GM18499 (cell line): ENCODE data around the gene POU2AF2.
"Not testable (repeated sequence)": the region's sequence is repeated elsewhere in the genome, so short reads cannot be mapped to it uniquely, and the experiment has no call there.

Experiments
- ATAC-seq: cut with Tn5 transposase; IDR thresholded peaks from one replicate; pipeline ENCODE4 v1.9.1; 2021; ENCODE audit warnings: moderate number of reproducible peaks; ENCODE audit not compliant: insufficient read depth, unreplicated experiment

The POU2AF2 gene, protein sequence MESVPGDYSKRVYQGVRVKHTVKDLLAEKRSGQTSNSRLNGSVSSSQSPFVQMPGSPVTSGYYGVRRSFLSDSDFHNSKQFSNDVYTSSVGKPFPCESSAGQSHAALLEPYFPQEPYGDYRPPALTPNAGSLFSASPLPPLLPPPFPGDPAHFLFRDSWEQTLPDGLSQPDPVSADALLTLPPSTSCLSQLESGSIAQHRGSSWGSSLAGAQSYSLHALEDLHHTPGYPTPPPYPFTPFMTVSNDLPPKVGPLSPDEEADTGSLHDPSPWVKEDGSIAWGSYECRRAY

DNA sequence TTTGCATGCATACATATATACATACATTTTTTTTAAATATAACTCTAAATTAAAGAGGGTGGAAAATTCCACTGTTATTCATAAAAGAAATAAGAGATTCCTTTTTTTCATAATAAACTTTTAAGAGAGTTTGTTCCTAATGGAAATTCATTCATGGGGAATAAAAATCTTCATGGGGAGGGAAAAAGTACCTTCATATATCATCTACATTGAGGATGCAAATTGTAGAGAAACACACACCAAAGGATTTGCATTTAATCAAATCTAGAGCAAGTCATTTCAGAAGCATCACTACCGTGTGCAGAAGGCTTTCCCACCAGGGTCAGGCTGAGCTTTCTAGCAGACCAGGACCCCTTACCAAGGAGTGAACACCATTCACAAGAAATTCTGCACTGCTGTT, at the start of gene POU2AF2:
TSS of gene POU2AF2 (plus strand) at position 301 of the 400 bp plus-strand sequence. CDS start 129 bp downstream, outside the sequence.
- no peak for ATAC-seq

DNA sequence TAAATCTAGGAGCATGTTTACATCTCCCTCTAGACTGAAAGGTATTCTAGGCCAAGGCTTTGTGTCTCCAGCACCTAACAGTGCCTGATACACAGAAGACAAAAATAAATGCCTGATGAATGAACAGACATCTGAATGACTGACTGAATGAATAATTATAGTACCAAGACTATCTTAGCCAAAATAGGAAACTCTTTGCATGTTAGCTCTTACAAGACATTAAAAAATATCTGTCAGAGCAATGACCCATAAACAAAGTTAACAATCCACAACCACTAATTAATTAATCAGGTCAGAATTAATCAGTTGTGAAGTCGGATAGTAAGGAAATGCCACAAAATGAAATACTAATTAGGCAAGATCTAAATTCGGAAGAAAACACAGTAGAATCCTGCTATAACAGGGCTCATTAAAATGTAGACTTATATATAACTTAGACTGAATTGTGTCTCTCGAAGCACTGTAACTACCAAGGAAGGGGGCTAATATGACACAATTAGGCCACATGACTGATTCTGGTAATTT, 45.5 kb upstream of the POU2AF2 start:
- ATAC-seq: no peak

- ATAC-seq: no peak
Observed at GRCh38 chr11:111204211-111204610, 41.3 kb upstream of the POU2AF2 start.

- no peak for ATAC-seq
Observed at GRCh38 chr11:111205632-111206385, 39.7 kb upstream of the POU2AF2 start.

DNA sequence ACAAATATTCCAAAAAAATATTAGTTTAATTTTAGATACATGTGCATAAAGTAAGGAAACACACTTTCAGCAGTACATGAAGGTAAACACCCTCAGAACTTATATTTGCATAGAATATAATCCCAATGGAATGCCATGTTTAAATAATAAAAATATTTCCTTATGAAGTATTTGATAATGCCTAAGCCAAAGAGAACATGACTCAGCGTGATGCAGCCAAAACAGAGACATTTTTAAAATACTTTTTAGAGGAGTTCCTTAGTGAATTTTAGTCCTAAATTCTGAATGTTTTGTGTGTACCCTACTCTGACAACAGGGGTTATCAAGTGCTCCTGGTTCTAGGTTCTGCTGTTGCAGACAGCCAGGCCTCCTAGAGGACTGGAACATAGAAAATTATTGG, 39.1 kb upstream of the POU2AF2 start:
- no peak for ATAC-seq

DNA sequence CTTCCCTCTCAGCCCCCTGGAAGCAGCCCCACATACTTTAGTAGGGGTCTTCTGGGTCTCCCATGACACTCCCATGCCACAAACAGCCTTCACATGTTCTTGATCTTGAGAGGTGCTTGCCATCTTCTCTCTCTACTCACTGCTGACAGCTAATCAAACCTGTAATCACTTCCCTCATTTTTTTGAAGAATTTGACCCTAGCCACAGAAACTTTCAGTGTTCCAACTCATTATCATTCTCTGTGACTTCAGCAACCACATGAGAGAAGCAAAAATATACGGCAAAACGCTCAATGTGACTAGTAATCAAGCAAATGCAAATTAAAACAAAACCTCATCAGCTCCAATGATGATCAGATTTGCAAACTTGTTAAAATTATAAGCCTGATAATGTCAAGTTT, 38.3 kb upstream of the POU2AF2 start:
- no peak for ATAC-seq

- no peak for ATAC-seq
Observed at GRCh38 chr11:111209543-111210355, 35.8 kb upstream of the POU2AF2 start.

DNA sequence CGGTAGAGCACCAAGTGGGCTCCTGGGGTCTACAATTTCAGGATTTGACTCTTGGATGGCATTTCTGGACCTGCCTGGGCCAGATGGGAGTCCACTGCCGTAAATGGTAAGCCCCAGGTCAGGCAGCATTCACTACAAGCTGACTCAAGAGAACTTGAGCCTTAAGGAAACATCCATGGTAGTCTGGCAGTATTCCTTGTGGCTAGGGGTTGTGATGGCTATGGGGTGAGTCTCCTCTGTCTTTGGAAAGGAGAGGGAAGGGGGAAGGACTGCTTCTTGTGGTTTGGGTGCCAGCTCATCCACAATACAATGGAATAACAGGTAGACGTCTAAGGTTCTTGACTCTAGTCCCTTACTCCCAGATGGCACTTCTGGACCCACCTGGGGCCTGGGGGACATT, 32.3 kb upstream of the POU2AF2 start:
- ATAC-seq: no peak

DNA sequence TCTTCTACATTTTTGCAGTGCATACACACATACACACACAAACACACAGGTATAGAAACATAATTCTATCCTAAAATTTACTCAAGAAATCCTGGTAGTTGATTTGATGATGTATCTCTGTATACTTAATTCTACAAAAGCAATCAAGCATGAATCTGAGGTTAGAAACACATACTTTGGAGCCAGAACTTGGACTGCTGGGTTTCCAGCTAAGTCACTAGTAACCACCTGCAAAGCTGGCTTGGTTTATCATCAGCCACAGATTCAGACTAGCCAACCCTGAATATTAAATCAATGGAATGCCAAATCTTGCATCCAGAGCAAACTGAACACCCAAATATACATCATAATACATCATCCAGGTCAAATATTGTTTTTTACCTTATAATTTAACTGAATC, 24.8 kb upstream of the POU2AF2 start:
- no peak for ATAC-seq

- no peak for ATAC-seq
Observed at GRCh38 chr11:111221208-111221607, 24.3 kb upstream of the POU2AF2 start.

DNA sequence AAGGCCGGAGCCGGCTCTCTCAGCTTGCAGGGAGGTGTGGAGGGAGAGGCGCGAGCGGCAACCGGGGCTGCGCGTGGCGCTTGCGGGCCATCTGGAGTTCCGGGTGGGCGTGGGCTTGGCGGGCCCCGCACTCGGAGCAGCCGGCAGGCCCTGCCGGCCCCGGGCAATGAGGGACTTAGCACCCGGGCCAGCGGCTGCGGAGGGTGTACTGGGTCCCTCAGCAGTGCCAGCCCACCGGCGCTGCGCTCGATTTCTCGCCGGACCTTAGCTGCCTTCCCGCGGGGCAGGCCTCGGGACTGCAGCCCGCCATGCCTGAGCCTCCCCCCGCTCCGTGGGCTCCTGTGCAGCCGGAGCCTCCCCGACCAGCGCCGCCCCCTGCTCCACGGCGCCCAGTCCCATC, 23.6 kb upstream of the POU2AF2 start:
- not testable (repeated sequence) for ATAC-seq

DNA sequence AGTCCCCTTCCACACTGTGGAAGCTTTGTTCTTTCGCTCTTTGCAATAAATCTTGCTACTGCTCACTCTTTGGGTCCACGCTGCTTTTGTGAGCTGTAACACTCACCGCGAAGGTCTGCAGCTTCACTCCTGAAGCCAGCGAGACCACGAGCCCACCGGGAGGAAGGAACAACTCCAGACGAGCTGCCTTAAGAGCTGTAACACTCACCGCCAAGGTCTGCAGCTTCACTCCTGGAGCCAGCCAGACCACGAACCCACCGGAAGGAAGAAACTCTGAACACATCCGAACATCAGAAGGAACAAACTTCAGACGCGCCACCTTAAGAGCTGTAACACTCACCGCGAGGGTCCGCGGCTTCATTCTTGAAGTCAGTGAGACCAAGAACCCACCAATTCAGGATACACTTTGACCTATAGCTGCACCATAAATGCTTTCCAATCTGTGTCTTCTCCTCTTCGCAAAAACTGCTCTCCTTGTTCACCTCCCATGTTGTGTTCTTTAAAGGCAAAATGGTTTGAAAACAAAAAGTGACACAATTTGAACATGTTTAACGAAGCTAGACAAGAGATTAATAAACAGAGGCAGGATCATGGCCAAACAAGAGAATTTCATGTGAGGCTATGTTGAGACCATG, 22.6 kb upstream of the POU2AF2 start:
- not testable (repeated sequence) for ATAC-seq

DNA sequence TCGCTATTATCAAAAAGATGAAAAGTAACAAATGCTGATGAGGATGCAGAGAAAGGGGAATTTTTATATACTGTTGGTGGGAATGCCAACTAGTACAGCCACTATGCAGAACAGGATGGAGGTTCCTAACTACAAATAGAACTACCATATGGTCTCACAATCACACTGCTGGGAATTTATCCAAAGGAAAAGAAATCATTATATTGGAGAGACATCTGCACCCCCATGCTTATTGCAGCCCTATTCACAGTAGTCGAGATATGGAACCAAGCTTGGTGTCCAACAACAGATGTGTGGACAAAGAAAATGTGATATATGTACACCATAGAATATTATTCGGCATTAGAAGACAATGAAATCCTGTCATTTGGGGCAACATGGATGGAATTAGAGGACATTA, 19.6 kb upstream of the POU2AF2 start:
- ATAC-seq: no peak

GRCh38 chr11:111229604-111230003, 15.9 kb upstream of the POU2AF2 start:
- ATAC-seq: no peak

- no peak for ATAC-seq
Observed at GRCh38 chr11:111230122-111230465, 15.4 kb upstream of the POU2AF2 start.

DNA sequence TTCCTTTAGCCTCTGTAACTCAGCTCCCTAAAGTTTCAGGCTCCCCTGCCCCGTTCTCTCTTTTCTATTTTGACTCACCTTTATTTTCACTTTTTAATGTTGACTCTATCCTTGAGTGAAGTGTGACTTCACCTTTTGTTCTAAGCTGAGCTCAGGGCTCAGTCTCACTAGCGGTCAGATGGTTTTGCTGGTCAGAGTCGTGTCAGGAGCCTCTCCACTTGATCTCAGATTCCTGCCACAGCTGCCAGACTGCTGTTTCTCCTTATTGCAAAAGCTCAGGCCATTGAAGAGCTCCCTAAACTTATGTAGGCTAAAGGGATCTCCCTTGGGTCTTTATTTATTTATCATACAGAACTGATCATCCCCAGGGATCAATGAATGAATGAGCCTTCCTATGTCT, 13.7 kb upstream of the POU2AF2 start:
- no peak for ATAC-seq

DNA sequence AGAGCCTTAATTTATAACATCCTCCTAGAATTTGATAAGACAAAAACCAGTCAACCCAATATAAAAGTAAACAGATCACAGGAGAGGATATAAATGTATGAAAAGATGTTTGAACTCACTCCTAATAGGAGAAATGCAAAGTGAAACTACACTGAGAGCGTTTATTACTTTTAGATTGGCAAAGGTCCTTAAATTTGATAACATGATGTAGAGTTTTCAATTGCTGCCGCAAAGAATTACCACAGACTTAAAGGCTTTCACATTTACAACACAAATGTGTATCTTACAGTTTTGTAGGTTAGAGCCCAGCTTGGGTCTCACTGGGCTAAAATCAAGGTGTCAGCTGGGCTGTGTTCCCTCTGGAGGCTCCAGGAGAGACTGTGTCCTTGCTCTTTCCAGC, 9.1 kb upstream of the POU2AF2 start:
- no peak for ATAC-seq

DNA sequence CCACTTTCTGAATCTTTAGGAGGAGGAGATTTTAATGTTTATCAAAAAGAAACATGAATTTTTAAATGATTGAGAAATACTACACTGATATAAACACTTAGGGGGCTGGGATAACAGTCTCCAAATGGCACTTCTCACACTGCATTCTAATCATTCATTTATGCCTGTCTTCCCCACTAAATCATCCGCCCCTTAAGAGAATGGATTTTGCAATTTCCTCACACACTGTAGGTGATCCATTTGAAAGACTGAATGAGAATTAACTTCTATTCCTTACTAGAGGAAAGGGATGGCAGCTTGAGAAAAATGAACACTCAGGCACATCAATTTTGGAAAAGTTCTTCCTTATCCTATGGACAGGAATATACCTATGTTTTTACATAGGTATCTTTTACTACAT, 7.6 kb upstream of the POU2AF2 start:
- ATAC-seq: no peak

DNA sequence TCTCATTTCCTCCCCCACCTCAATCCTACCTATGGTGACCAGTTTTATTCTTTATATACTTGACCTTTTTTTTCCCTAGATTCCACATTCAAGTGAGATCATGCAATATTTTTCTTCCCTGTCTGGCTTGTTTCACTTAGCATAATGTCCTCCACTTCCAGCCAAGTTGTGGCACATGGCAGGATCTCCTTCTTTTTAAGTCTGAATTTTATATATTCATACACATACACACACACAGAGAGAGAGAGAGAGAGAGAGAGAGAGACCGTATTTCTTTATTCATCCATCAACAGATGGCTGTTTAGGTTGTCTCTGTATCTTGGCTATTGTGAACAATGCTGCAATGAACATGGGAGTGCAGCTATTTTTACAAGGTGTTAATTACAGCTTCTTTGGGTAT, 1.4 kb downstream of the POU2AF2 start:
- ATAC-seq: no peak

DNA sequence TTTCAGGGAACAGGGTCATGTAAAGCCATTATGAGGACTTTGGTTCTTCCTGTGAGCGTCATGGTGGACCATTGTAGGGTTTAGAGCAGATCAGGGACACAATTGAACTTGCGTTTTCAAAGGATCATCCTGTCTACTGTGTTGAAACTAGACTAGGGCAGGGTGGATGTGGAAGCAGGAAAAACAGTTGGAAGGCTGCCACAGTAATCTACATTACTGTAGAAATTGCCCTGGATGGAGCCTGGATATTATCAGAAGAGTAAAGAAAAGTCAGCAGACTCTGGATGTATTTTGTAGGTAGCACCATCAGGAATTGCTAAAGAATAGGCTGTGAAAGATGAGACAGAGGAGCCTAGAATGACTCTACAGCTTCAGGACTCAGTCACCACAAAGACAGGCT, 5.4 kb downstream of the POU2AF2 start:
- ATAC-seq: no peak
